HEK293 (cell line): ENCODE data around the gene SEMA4B.
A peak's percentile ranks its signal among the peaks of the same experiment; 100 is the strongest.

Experiments used
- IKZF3 ChIP-seq: fragments of 450-650 bp; IDR thresholded peaks from 2 replicates; pipeline ENCODE4 v1.5.0; 2018; ENCODE audit warnings: missing biosample characterization, mild to moderate bottlenecking, missing genetic modification characterization, moderate library complexity
- KLF1 ChIP-seq: fragments of 450-650 bp; formaldehyde crosslinking; IDR thresholded peaks from 2 replicates; pipeline ENCODE4 v1.5.1; 2016; ENCODE audit warnings: missing biosample characterization, missing genetic modification characterization
- KLF17 ChIP-seq: fragments of 450-650 bp; formaldehyde crosslinking; IDR thresholded peaks from 2 replicates; pipeline ENCODE4 v1.5.1; 2016; ENCODE audit warnings: missing biosample characterization, missing genetic modification characterization
- KLF9 ChIP-seq: fragments of 450-650 bp; formaldehyde crosslinking; IDR thresholded peaks from 2 replicates; pipeline ENCODE4 v1.5.1; 2016; ENCODE audit warnings: missing biosample characterization, missing genetic modification characterization, low read depth
- PRDM1 ChIP-seq: fragments of 450-650 bp; formaldehyde crosslinking; IDR thresholded peaks from 2 replicates; pipeline ENCODE4; 2016; ENCODE audit warnings: missing biosample characterization, missing genetic modification characterization
- YY2 ChIP-seq: fragments of 450-650 bp; formaldehyde crosslinking; IDR thresholded peaks from 2 replicates; pipeline ENCODE4 v1.5.1; 2016; ENCODE audit warnings: missing biosample characterization, missing genetic modification characterization
- ZBTB17 ChIP-seq: fragments of 450-650 bp; formaldehyde crosslinking; IDR thresholded peaks from 2 replicates; pipeline ENCODE4 v1.5.1; 2016; ENCODE audit warnings: missing biosample characterization, missing genetic modification characterization
- ZBTB49 ChIP-seq: fragments of 450-650 bp; formaldehyde crosslinking; IDR thresholded peaks from 2 replicates; pipeline ENCODE4 v1.5.1; 2016; ENCODE audit warnings: missing biosample characterization, missing genetic modification characterization, low read depth
- ZFP41 ChIP-seq: fragments of 450-650 bp; formaldehyde crosslinking; IDR thresholded peaks from 2 replicates; pipeline ENCODE4 v1.5.1; 2016; ENCODE audit warnings: missing biosample characterization, missing genetic modification characterization, borderline replicate concordance
- ZIC2 ChIP-seq: fragments of 450-650 bp; formaldehyde crosslinking; IDR thresholded peaks from 2 replicates; pipeline ENCODE4 v1.5.1; 2016; ENCODE audit warnings: missing biosample characterization, missing genetic modification characterization
- ZNF140 ChIP-seq: fragments of 450-650 bp; formaldehyde crosslinking; IDR thresholded peaks from 2 replicates; pipeline ENCODE4 v1.5.1; 2016; ENCODE audit warnings: missing biosample characterization, missing genetic modification characterization
- ZNF2 ChIP-seq: fragments of 450-650 bp; formaldehyde crosslinking; IDR thresholded peaks from 2 replicates; pipeline ENCODE4 v1.5.1; 2016; ENCODE audit warnings: missing biosample characterization, missing genetic modification characterization
- ZNF221 ChIP-seq: fragments of 450-650 bp; formaldehyde crosslinking; IDR thresholded peaks from 2 replicates; pipeline ENCODE4 v1.5.1; 2017; ENCODE audit warnings: missing biosample characterization, missing genetic modification characterization, borderline replicate concordance
- ZNF24 ChIP-seq: fragments of 450-650 bp; formaldehyde crosslinking; IDR thresholded peaks from 2 replicates; pipeline ENCODE4 v1.5.1; 2016; ENCODE audit warnings: missing biosample characterization, missing genetic modification characterization
- ZNF354C ChIP-seq: fragments of 450-650 bp; formaldehyde crosslinking; IDR thresholded peaks from 2 replicates; pipeline ENCODE4 v1.5.1; 2016; ENCODE audit warnings: missing biosample characterization, missing genetic modification characterization, low read depth, borderline replicate concordance
- ZNF362 ChIP-seq: fragments of 450-650 bp; formaldehyde crosslinking; IDR thresholded peaks from 2 replicates; pipeline ENCODE4 v1.5.1; 2016; ENCODE audit warnings: missing biosample characterization, missing genetic modification characterization
- ZNF473 ChIP-seq: fragments of 450-650 bp; formaldehyde crosslinking; IDR thresholded peaks from 2 replicates; pipeline ENCODE4 v1.5.1; 2017; ENCODE audit warnings: missing biosample characterization, missing genetic modification characterization
- ZNF510 ChIP-seq: fragments of 450-650 bp; formaldehyde crosslinking; IDR thresholded peaks from 2 replicates; pipeline ENCODE4 v1.5.1; 2018; ENCODE audit warnings: mild to moderate bottlenecking, missing genetic modification characterization, missing biosample characterization; ENCODE audit not compliant: insufficient replicate concordance
- ZNF624 ChIP-seq: fragments of 450-650 bp; formaldehyde crosslinking; IDR thresholded peaks from 2 replicates; pipeline ENCODE4 v1.5.1; 2017; ENCODE audit warnings: missing biosample characterization, missing genetic modification characterization
- ZNF626 ChIP-seq: fragments of 450-650 bp; sonication (Bioruptor Pico); formaldehyde crosslinking; IDR thresholded peaks from 2 replicates; pipeline ENCODE4 v1.5.1; 2018; ENCODE audit warnings: missing biosample characterization, missing genetic modification characterization, inconsistent platforms
- ZNF677 ChIP-seq: fragments of 450-650 bp; IDR thresholded peaks from 2 replicates; pipeline ENCODE4 v1.5.0; 2018; ENCODE audit warnings: missing biosample characterization, mild to moderate bottlenecking, missing genetic modification characterization, moderate library complexity
- ZNF701 ChIP-seq: fragments of 450-650 bp; formaldehyde crosslinking; IDR thresholded peaks from 2 replicates; pipeline ENCODE4 v1.5.1; 2016; ENCODE audit warnings: missing biosample characterization, missing genetic modification characterization
- ZNF76 ChIP-seq: fragments of 450-650 bp; formaldehyde crosslinking; IDR thresholded peaks from 2 replicates; pipeline ENCODE4; 2016; ENCODE audit warnings: low read depth, missing biosample characterization, missing genetic modification characterization, borderline replicate concordance
- ZNF776 ChIP-seq: fragments of 450-650 bp; formaldehyde crosslinking; IDR thresholded peaks from 2 replicates; pipeline ENCODE4 v1.5.0; 2017; ENCODE audit warnings: missing biosample characterization, missing genetic modification characterization, borderline replicate concordance
- ZNF777 ChIP-seq: fragments of 450-650 bp; formaldehyde crosslinking; IDR thresholded peaks from 2 replicates; pipeline ENCODE4 v1.5.1; 2017; ENCODE audit warnings: missing biosample characterization, missing genetic modification characterization, borderline replicate concordance
- ZSCAN16 ChIP-seq: fragments of 450-650 bp; formaldehyde crosslinking; IDR thresholded peaks from 2 replicates; pipeline ENCODE4 v1.5.1; 2016; ENCODE audit warnings: missing biosample characterization, missing genetic modification characterization
- ZSCAN18 ChIP-seq: fragments of 450-650 bp; formaldehyde crosslinking; IDR thresholded peaks from 2 replicates; pipeline ENCODE4 v1.5.1; 2016; ENCODE audit warnings: missing biosample characterization, missing genetic modification characterization
- ZSCAN23 ChIP-seq: fragments of 450-650 bp; formaldehyde crosslinking; IDR thresholded peaks from 2 replicates; pipeline ENCODE4 v1.5.1; 2016; ENCODE audit warnings: missing biosample characterization, missing genetic modification characterization
- ZSCAN30 ChIP-seq: fragments of 450-650 bp; IDR thresholded peaks from 2 replicates; pipeline ENCODE4 v1.5.1; 2018; ENCODE audit warnings: missing biosample characterization, mild to moderate bottlenecking, missing genetic modification characterization, moderate library complexity
- TF ChIP-seq, protein P1 (sequence below): fragments of 450-650 bp; formaldehyde crosslinking; IDR thresholded peaks from 2 replicates; pipeline ENCODE4 v1.5.1; 2016; ENCODE audit warnings: missing biosample characterization, missing genetic modification characterization
- TF ChIP-seq, protein P2 (sequence below): fragments of 450-650 bp; formaldehyde crosslinking; IDR thresholded peaks from 2 replicates; pipeline ENCODE4 v1.5.1; 2017; ENCODE audit warnings: missing biosample characterization, missing genetic modification characterization

SEMA4B gene

GRCh38 chr15:90165659-90166489 lies 35.3 kb upstream of the SEMA4B start (continued):
- TF ChIP-seq, protein P1, sequence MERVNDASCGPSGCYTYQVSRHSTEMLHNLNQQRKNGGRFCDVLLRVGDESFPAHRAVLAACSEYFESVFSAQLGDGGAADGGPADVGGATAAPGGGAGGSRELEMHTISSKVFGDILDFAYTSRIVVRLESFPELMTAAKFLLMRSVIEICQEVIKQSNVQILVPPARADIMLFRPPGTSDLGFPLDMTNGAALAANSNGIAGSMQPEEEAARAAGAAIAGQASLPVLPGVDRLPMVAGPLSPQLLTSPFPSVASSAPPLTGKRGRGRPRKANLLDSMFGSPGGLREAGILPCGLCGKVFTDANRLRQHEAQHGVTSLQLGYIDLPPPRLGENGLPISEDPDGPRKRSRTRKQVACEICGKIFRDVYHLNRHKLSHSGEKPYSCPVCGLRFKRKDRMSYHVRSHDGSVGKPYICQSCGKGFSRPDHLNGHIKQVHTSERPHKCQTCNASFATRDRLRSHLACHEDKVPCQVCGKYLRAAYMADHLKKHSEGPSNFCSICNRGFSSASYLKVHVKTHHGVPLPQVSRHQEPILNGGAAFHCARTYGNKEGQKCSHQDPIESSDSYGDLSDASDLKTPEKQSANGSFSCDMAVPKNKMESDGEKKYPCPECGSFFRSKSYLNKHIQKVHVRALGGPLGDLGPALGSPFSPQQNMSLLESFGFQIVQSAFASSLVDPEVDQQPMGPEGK (tag by site-specific recombination) = peak; percentile 71
- TF ChIP-seq ZNF510 (tag by site-specific recombination) (no peak), ZNF677 (tag by site-specific recombination) (no peak), ZSCAN30 (tag by site-specific recombination) (no peak), ZNF24 (tag by site-specific recombination) (peak; percentile 70; the same call in 1 of the 2 replicates), ZSCAN18 (no peak), ZSCAN16 (tag by site-specific recombination) (no peak), ZNF776 (tag by site-specific recombination) (no peak), KLF1 (tag by site-specific recombination) (no peak), ZNF354C (no peak), ZNF473 (no peak), IKZF3 (tag by site-specific recombination) (peak; percentile 56), ZNF362 (no peak), ZBTB49 (tag by site-specific recombination) (no peak), ZSCAN23 (tag by site-specific recombination) (no peak), ZIC2 (tag by site-specific recombination) (no peak), KLF9 (no peak), ZNF76 (no peak), ZFP41 (no peak), ZNF221 (tag by site-specific recombination) (no peak), ZNF624 (tag by site-specific recombination) (no peak), KLF17 (tag by site-specific recombination) (peak; percentile 77), ZNF626 (no peak), ZNF140 (no peak), ZNF701 (tag by site-specific recombination) (no peak), PRDM1 (tag by site-specific recombination) (peak; percentile 54), ZNF777 (tag by site-specific recombination) (no peak), ZBTB17 (tag by site-specific recombination) (peak; percentile 98), ZNF2 (tag by site-specific recombination) (0 out of 2 replicates have a peak, but pooled peaks have one; percentile 57), YY2 (tag by site-specific recombination) (no peak)
- TF ChIP-seq, protein P2, sequence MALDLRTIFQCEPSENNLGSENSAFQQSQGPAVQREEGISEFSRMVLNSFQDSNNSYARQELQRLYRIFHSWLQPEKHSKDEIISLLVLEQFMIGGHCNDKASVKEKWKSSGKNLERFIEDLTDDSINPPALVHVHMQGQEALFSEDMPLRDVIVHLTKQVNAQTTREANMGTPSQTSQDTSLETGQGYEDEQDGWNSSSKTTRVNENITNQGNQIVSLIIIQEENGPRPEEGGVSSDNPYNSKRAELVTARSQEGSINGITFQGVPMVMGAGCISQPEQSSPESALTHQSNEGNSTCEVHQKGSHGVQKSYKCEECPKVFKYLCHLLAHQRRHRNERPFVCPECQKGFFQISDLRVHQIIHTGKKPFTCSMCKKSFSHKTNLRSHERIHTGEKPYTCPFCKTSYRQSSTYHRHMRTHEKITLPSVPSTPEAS = no peak
